Heart left ventricle (tissue), 13 donors: ENCODE data around the gene TDRD10.

Experiments used
- POLR2A ChIP-seq, 2 donors: fragments of 450-650 bp; IDR thresholded peaks; one replicate each; pipeline ENCODE4 v1.6.1; 2017; ENCODE audit warnings: antibody characterized with exemption in 2 of 2, mild to moderate bottlenecking in 2 of 2, moderate library complexity in 2 of 2
- TF ChIP-seq, protein P1 (sequence below), 12 donors: fragments of 200-600 bp; sonication (generic) in 4 of 12; IDR thresholded peaks; one replicate each; pipeline versions ENCODE4 v1.5.0 to v1.8.0; 2018 to 2022; ENCODE audit warnings: antibody characterized with exemption in 12 of 12, mild to moderate bottlenecking in 5 of 12
- donor health status: ischemic (EF 13 %, LVEDD 7.1; RV severe dilation, severe dysfunction).
- donor health status: DM: no; HTN: yes; CAD: no.
- donor health status: DM: no; HTN: no; CAD: no.
- donor health status: ischemic (EF 25% LVEDD 6.9; RV normal size, moderate dysfunction).
- donor health status: ischemic (EF 25% LVEDD 5.7; RV mildly dilated, moderate dysfunction).
- donor health status: ischemic (EF 35%, LVEDD 5.7; RV mildly dilated, moderate dysfunction).
- donor health status: nonischemic (EF 11% LVEDD 7.7; RV severe dilation, severe dysfunction).
- donor health status: DM: yes; HTN: yes; CAD: no.
- donor health status: PGD.
- donor health status: ischemic (EF 29% LVEDD 5.4; RV normal size, mild dysfunction).
- donor health status: nonischemic (EF 23%, LVEDD 6.1; RV moderate dilation, normal function).

GRCh38 chr1:154552036-154552435, 50.0 kb downstream of the TDRD10 start:
- TF ChIP-seq, protein P1, sequence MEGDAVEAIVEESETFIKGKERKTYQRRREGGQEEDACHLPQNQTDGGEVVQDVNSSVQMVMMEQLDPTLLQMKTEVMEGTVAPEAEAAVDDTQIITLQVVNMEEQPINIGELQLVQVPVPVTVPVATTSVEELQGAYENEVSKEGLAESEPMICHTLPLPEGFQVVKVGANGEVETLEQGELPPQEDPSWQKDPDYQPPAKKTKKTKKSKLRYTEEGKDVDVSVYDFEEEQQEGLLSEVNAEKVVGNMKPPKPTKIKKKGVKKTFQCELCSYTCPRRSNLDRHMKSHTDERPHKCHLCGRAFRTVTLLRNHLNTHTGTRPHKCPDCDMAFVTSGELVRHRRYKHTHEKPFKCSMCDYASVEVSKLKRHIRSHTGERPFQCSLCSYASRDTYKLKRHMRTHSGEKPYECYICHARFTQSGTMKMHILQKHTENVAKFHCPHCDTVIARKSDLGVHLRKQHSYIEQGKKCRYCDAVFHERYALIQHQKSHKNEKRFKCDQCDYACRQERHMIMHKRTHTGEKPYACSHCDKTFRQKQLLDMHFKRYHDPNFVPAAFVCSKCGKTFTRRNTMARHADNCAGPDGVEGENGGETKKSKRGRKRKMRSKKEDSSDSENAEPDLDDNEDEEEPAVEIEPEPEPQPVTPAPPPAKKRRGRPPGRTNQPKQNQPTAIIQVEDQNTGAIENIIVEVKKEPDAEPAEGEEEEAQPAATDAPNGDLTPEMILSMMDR (IDR thresholded peaks at IDR 0.05) = no peak
- no peak for TF ChIP-seq POLR2A (IDR thresholded peaks at IDR 0.05)
